Measurements from ENCODE around the gene ADAM33. TPM values are rescaled to one million over a fixed set of nuclear protein-coding genes. Genes with fewer than 3 reads are reported as not detected.

The ADAM33 gene
- total RNA-seq, 2 experiments from 2014 or later = not detected

- H3K36me3 Mint-ChIP-seq (ENCODE audit: low read depth) = peaks cover 14% of the 10 kb centered on the region
- no peak for DNase-seq
- no peaks in the 10 kb centered on the region for H3K4me1 Mint-ChIP-seq (ENCODE audit: low read depth)
- CTCF ChIA-PET = interaction anchor here (0.9 to 1.0 kb wide), 3 partner anchors 29 to 121 kb away, joined by 3 read pairs; no protein-coding TSS in a partner anchor
- H3K27me3 Mint-ChIP-seq (ENCODE audit: low read depth) = no peaks in the 10 kb centered on the region
- intact Hi-C loops (cut with micrococcal nuclease) = no loop called here
- peaks cover 2% of the 10 kb centered on the region for H3K9me3 Mint-ChIP-seq
- H3K4me3 Mint-ChIP-seq = no peak overlapping the region
- H3K27ac Mint-ChIP-seq = no peak overlapping the region
Observed at GRCh38 chr20:3647473-3647872, 34.3 kb downstream of the ADAM33 start.

GRCh38 chr20:3646651-3647050 is 35.2 kb downstream of the ADAM33 start:
- intact Hi-C loops (cut with micrococcal nuclease) = no loop called here
- CTCF ChIA-PET = no interaction called here
- Mint-ChIP-seq H3K9me3 (no peaks in the 10 kb centered on the region), H3K27me3 (ENCODE audit: low read depth) (no peaks in the 10 kb centered on the region), H3K4me1 (ENCODE audit: low read depth) (no peaks in the 10 kb centered on the region), H3K36me3 (ENCODE audit: low read depth) (peaks cover 14% of the 10 kb centered on the region), H3K4me3 (no peak overlapping the region), H3K27ac (no peak overlapping the region)
- no peak for DNase-seq

GRCh38 chr20:3646067-3646440 is 35.8 kb downstream of the ADAM33 start:
- intact Hi-C loops (cut with micrococcal nuclease) = no loop called here
- H3K27me3 Mint-ChIP-seq (ENCODE audit: low read depth) = no peaks in the 10 kb centered on the region
- DNase-seq = no peak
- no peak overlapping the region for H3K27ac Mint-ChIP-seq
- peaks cover 14% of the 10 kb centered on the region for H3K36me3 Mint-ChIP-seq (ENCODE audit: low read depth)
- H3K9me3 Mint-ChIP-seq = no peaks in the 10 kb centered on the region
- CTCF ChIA-PET = no interaction called here
- no peaks in the 10 kb centered on the region for H3K4me1 Mint-ChIP-seq (ENCODE audit: low read depth)
- H3K4me3 Mint-ChIP-seq = no peak overlapping the region

GRCh38 chr20:3645309-3646066 is 36.3 kb downstream of the ADAM33 start:
- Mint-ChIP-seq H3K9me3 (peaks cover 2% of the 10 kb centered on the region), H3K36me3 (ENCODE audit: low read depth) (peaks cover 19% of the 10 kb centered on the region), H3K4me1 (ENCODE audit: low read depth) (no peaks in the 10 kb centered on the region), H3K27ac (no peak overlapping the region), H3K27me3 (ENCODE audit: low read depth) (no peaks in the 10 kb centered on the region), H3K4me3 (no peak overlapping the region)
- intact Hi-C loops (cut with micrococcal nuclease) = no loop called here
- no peak for DNase-seq
- CTCF ChIA-PET = no interaction called here

- DNase-seq = no peak
- no peak overlapping the region for H3K27ac Mint-ChIP-seq
- intact Hi-C loops (cut with micrococcal nuclease) = no loop called here
Observed at GRCh38 chr20:3640259-3640658, 41.6 kb downstream of the ADAM33 start.

GRCh38 chr20:3635346-3635745 is 46.5 kb downstream of the ADAM33 start:
- no peak overlapping the region for H3K4me3 Mint-ChIP-seq
- H3K27ac Mint-ChIP-seq = no peak overlapping the region
- CTCF ChIA-PET = no interaction called here
- H3K9me3 Mint-ChIP-seq = no peaks in the 10 kb centered on the region
- H3K27me3 Mint-ChIP-seq (ENCODE audit: low read depth) = no peaks in the 10 kb centered on the region
- no peak for DNase-seq
- intact Hi-C loops (cut with micrococcal nuclease) = no loop called here
- no peaks in the 10 kb centered on the region for H3K4me1 Mint-ChIP-seq (ENCODE audit: low read depth)
- H3K36me3 Mint-ChIP-seq (ENCODE audit: low read depth) = peaks cover 13% of the 10 kb centered on the region

More at GRCh38 chr20:3640259-3640658, 41.6 kb downstream of the ADAM33 start:
- Mint-ChIP-seq H3K9me3 (peaks cover 2% of the 10 kb centered on the region), H3K27me3 (ENCODE audit: low read depth) (no peaks in the 10 kb centered on the region), H3K36me3 (ENCODE audit: low read depth) (peaks cover 12% of the 10 kb centered on the region), H3K4me1 (ENCODE audit: low read depth) (no peaks in the 10 kb centered on the region), H3K4me3 (no peak overlapping the region)
- CTCF ChIA-PET = no interaction called here

- CTCF ChIA-PET = interaction anchor here (0.6 to 1.3 kb wide), 2 partner anchors 61 to 71 kb away, joined by 3 to 4 read pairs; no protein-coding TSS in a partner anchor
- Mint-ChIP-seq H3K9me3 (no peaks in the 10 kb centered on the region), H3K36me3 (ENCODE audit: low read depth) (peaks cover 9% of the 10 kb centered on the region), H3K27me3 (ENCODE audit: low read depth) (no peaks in the 10 kb centered on the region), H3K27ac (no peak overlapping the region), H3K4me1 (ENCODE audit: low read depth) (no peaks in the 10 kb centered on the region), H3K4me3 (no peak overlapping the region)
- DNase-seq = no peak
- intact Hi-C loops (cut with micrococcal nuclease) = no loop called here
Observed at GRCh38 chr20:3633913-3634478, 47.8 kb downstream of the ADAM33 start.

- Mint-ChIP-seq H3K4me1 (ENCODE audit: low read depth) (no peaks in the 10 kb centered on the region), H3K9me3 (no peaks in the 10 kb centered on the region), H3K27me3 (ENCODE audit: low read depth) (no peaks in the 10 kb centered on the region), H3K4me3 (no peak overlapping the region), H3K36me3 (ENCODE audit: low read depth) (peaks cover 11% of the 10 kb centered on the region), H3K27ac (no peak overlapping the region)
- DNase-seq = no peak
- CTCF ChIA-PET = no interaction called here
- intact Hi-C loops (cut with micrococcal nuclease) = no loop called here
Observed at GRCh38 chr20:3632311-3633004, 49.4 kb downstream of the ADAM33 start.

GRCh38 chr20:3631534-3631933 is 50.3 kb downstream of the ADAM33 start:
- H3K4me3 Mint-ChIP-seq = no peak overlapping the region
- intact Hi-C loops (cut with micrococcal nuclease) = no loop called here
- no peak overlapping the region for H3K27ac Mint-ChIP-seq
- no peaks in the 10 kb centered on the region for H3K27me3 Mint-ChIP-seq (ENCODE audit: low read depth)
- DNase-seq = no peak
- CTCF ChIA-PET = no interaction called here
- H3K4me1 Mint-ChIP-seq (ENCODE audit: low read depth) = no peaks in the 10 kb centered on the region
- H3K36me3 Mint-ChIP-seq (ENCODE audit: low read depth) = peaks cover 12% of the 10 kb centered on the region
- no peaks in the 10 kb centered on the region for H3K9me3 Mint-ChIP-seq

- DNase-seq = no peak
- Mint-ChIP-seq H3K4me1 (ENCODE audit: low read depth) (no peaks in the 10 kb centered on the region), H3K27ac (no peak overlapping the region), H3K9me3 (no peaks in the 10 kb centered on the region), H3K36me3 (ENCODE audit: low read depth) (peaks cover 12% of the 10 kb centered on the region), H3K27me3 (ENCODE audit: low read depth) (no peaks in the 10 kb centered on the region), H3K4me3 (no peak overlapping the region)
- intact Hi-C loops (cut with micrococcal nuclease) = no loop called here
- CTCF ChIA-PET = no interaction called here
Observed at GRCh38 chr20:3630429-3630828, 51.4 kb downstream of the ADAM33 start.

GRCh38 chr20:3629893-3630292 is 51.9 kb downstream of the ADAM33 start:
- no peak for DNase-seq
- no peak overlapping the region for H3K4me3 Mint-ChIP-seq
- no peak overlapping the region for H3K27ac Mint-ChIP-seq
- CTCF ChIA-PET = interaction anchor here (0.7 kb wide), 1 partner anchor 81 kb away, joined by 3 read pairs; no protein-coding TSS in a partner anchor
- no peaks in the 10 kb centered on the region for H3K4me1 Mint-ChIP-seq (ENCODE audit: low read depth)
- no peaks in the 10 kb centered on the region for H3K27me3 Mint-ChIP-seq (ENCODE audit: low read depth)
- H3K9me3 Mint-ChIP-seq = no peaks in the 10 kb centered on the region
- peaks cover 15% of the 10 kb centered on the region for H3K36me3 Mint-ChIP-seq (ENCODE audit: low read depth)
- intact Hi-C loops (cut with micrococcal nuclease) = no loop called here

GRCh38 chr20:3628502-3629314 is 53.1 kb downstream of the ADAM33 start:
- Mint-ChIP-seq H3K27ac (no peak overlapping the region), H3K4me3 (no peak overlapping the region), H3K36me3 (ENCODE audit: low read depth) (peaks cover 15% of the 10 kb centered on the region), H3K9me3 (no peaks in the 10 kb centered on the region), H3K4me1 (ENCODE audit: low read depth) (no peaks in the 10 kb centered on the region), H3K27me3 (ENCODE audit: low read depth) (no peaks in the 10 kb centered on the region)
- intact Hi-C loops (cut with micrococcal nuclease) = no loop called here
- DNase-seq = no peak
- CTCF ChIA-PET = interaction anchor here (0.7 kb wide), 1 partner anchor 82 kb away, joined by 3 read pairs; no protein-coding TSS in a partner anchor

Measured in activated naive CD4-positive, alpha-beta T cell treated with anti-CD3 and anti-CD28 coated beads for 36 hours (primary cell).